HCT116 (cell line): ENCODE measurements around the gene RAB1A.

Experiments
- EZH2 ChIP-seq: fragments of 200-600 bp; sonication (generic); IDR thresholded peaks from 2 replicates; pipeline ENCODE4 v1.6.1; 2017; ENCODE audit warnings: antibody characterized with exemption, mixed run types
- MAX ChIP-seq: IDR thresholded peaks from 2 replicates; pipeline ENCODE4 v1.6.1; 2012
- POLR2A ChIP-seq: IDR thresholded peaks from 2 replicates; pipeline ENCODE4 v1.7.0; 2011; ENCODE audit warnings: borderline replicate concordance; ENCODE audit not compliant: insufficient read depth, insufficient read length; ENCODE audit errors: extremely low read depth
- POLR2AphosphoS5 ChIP-seq: IDR thresholded peaks from 2 replicates; pipeline ENCODE4 v1.6.1; 2011; ENCODE audit warnings: mild to moderate bottlenecking, low read depth, low read length, moderate library complexity
- RAD21 ChIP-seq: IDR thresholded peaks from 2 replicates; pipeline ENCODE4 v1.6.1; 2012; ENCODE audit warnings: low read depth, mild to moderate bottlenecking
- SIN3A ChIP-seq: IDR thresholded peaks from 2 replicates; pipeline ENCODE4 v1.6.1; 2012; ENCODE audit warnings: low read depth
- SRF ChIP-seq: IDR thresholded peaks from 2 replicates; pipeline ENCODE4 v1.6.1; 2012; ENCODE audit warnings: low read depth
- TF ChIP-seq, protein P1 (sequence below), 3 experiments: fragments of 200-600 bp in 1 of 3; sonication (generic) in 1 of 3; IDR thresholded peaks in 2 of 3; conservative IDR thresholded peaks in 1 of 3; 2 replicates each; pipeline ENCODE4 v1.5.1; 2012 to 2017; ENCODE audit warnings: low read depth in 2 of 3, low read length in 2 of 3, antibody characterized with exemption in 1 of 3, borderline replicate concordance in 1 of 3, control low read depth in 1 of 3, mild to moderate bottlenecking in 1 of 3, mixed read lengths in 1 of 3, mixed run types in 1 of 3, moderate library complexity in 1 of 3; ENCODE audit not compliant: insufficient read depth in 1 of 3

GRCh38 chr2:65077898-65078297, 52.0 kb downstream of the RAB1A start:
- TF ChIP-seq, protein P1, sequence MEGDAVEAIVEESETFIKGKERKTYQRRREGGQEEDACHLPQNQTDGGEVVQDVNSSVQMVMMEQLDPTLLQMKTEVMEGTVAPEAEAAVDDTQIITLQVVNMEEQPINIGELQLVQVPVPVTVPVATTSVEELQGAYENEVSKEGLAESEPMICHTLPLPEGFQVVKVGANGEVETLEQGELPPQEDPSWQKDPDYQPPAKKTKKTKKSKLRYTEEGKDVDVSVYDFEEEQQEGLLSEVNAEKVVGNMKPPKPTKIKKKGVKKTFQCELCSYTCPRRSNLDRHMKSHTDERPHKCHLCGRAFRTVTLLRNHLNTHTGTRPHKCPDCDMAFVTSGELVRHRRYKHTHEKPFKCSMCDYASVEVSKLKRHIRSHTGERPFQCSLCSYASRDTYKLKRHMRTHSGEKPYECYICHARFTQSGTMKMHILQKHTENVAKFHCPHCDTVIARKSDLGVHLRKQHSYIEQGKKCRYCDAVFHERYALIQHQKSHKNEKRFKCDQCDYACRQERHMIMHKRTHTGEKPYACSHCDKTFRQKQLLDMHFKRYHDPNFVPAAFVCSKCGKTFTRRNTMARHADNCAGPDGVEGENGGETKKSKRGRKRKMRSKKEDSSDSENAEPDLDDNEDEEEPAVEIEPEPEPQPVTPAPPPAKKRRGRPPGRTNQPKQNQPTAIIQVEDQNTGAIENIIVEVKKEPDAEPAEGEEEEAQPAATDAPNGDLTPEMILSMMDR (IDR thresholded peaks at IDR 0.05 in 2 of 3, conservative IDR thresholded peaks at IDR 0.05 in 1 of 3; ENCODE audit: borderline replicate concordance in 1 of 3, insufficient read depth in 1 of 3, low read depth in 2 of 3, low read length in 2 of 3): no peak
- no peak for TF ChIP-seq RAD21
- TF ChIP-seq POLR2A: no peak
- TF ChIP-seq SIN3A: no peak
- TF ChIP-seq POLR2AphosphoS5: no peak; the same call in 1 of the 2 replicates
- TF ChIP-seq SRF: no peak
- TF ChIP-seq MAX: no peak
- no peak for TF ChIP-seq EZH2
